Hematopoietic multipotent progenitor cell treated with erythropoietin and hydrocortisone succinate and interleukin-3 and kit ligand, for 15 days (in vitro differentiated cells): ENCODE results near the gene FAM120C.

Experiments used
- DNase-seq: peaks from one replicate; pipeline ENCODE4 v3.0.0-alpha.2; 2015; ENCODE audit warnings: low spot score

FAM120C gene

DNA sequence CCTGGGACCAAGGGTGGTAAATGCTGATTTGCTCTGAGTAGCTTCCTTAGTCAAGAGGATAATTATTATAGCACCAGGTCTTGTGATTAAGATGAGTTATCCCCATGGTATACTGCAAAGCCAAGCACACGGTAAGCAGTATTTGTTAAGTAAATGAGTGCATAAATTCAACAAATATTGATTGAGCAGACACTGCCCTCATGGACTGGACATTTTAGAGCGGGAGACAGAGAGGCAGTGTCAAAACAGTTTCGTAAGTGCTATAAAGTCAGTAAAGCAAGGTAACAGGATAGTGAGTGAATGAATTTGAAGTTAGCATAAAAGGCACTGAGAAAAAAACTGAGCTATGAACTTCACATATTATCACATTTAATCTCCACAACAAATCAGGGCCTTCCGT is 152.7 kb downstream of the FAM120C start:
- DNase-seq, result no peak

DNA sequence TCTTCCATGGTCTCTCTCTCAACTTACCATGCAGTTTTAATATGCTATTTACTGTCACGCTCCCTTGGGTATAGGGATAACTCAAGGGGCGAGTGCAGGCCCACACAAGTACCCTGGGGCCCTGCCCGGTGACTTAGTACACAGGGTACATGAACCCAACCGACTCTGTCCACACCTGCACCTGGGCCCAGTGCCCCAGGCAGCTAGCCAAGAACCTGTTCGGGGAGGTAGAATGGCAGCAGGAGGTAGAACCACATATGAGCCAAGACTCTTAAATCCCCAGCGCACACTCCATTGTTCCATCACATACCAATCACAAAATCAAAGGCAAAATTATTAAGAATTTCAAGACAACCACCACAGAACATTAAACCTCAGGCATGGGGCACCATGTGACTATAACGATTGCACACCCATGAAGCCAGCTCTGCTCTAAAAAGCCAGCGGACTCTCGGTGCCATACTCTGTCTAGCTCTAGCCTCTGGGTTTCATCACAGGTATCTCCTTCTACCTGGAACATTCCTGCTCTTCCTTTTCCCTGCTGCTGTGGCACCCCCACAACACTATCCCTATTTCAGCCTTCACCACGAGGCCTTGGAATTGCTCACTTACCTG is 153.4 kb downstream of the FAM120C start:
- no peak for DNase-seq

DNA sequence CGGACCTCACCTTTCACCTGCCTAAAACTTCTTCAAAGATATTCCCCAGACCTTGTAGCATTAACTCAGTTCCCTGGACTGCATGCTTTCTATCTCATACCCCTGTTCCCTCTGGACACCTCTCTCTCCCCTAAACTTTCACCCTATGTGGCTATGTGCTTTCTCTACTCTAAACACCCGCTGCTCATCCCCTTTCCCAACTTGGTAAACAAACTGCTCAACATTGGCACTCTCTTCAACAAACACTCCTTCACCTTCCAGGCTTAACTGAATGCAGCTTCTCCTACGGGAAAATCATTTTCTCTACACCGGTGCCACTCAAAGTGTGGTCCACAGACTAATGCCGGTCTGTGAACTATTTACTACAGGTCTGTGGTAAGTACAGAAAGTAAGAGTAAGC is 158.7 kb downstream of the FAM120C start:
- DNase-seq, result no peak
